Fibroblast of pulmonary artery (primary cell): ENCODE measurements around the gene MAN1A1.
A peak's percentile ranks its signal among the peaks of the same experiment; 100 is the strongest.

Experiments used
- DNase-seq: peaks from one replicate; pipeline ENCODE4 v3.0.0-alpha.2; 2010; ENCODE audit warnings: low read depth
- H3K4me3 ChIP-seq: replicated peaks from 2 replicates; pipeline ENCODE4 v1.5.1; 2011; ENCODE audit warnings: low read depth, mild to moderate bottlenecking, control low read depth, low read length, moderate library complexity
- CTCF ChIP-seq: IDR thresholded peaks from 2 replicates; pipeline ENCODE4 v1.5.1; 2011; ENCODE audit warnings: mild to moderate bottlenecking, control low read depth, low read length, inconsistent platforms; ENCODE audit errors: missing control alignments

The MAN1A1 gene

DNA sequence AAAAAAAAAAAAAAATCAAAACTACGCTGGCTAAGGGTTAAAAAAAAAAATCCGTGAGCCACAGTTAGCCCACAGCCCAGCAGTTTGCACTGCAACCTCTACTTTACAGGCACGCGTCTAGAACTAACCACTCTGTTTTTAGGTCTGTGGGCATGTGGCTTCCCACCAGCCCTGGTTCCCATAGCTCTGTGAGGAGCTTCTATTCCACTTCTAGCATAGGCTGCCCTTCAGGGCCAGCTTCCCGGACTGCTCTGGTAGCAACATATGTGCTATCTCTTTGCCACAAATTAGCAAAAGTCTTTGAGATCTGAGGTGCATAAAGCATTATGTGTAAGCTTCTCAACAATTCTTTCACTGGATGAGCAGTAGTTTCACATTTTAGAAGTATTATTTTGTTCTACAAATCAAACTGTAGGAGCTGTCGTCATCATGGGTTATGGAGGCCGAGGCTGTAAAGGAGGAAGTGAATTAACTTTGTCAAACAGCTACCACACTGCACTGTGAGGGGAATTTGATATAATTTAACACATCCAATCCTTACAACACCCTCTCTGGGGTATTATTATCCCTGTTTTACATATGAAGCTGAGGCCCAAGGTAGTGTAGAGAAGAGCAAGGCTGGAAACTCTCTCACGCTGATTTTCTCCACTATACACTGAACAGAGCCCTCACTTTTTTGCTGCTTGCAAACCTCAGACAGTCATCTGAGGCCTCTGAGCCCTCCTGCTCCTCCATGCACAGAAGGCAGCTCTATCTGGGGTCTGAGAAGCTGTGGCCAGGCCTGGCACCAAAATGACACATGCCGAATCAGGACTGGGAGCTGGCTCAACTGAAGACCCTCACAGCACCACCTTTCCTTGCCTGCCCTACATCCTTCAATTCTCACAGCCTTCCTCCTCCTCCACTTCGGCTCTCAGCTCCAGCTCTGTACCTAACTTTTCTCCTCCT lies 35.4 kb downstream of the MAN1A1 start:
- no peak overlapping the region for H3K4me3 ChIP-seq
- DNase-seq, result no peak
- no peak for TF ChIP-seq CTCF

- no peak overlapping the region for H3K4me3 ChIP-seq
- DNase-seq, result no peak
- no peak for TF ChIP-seq CTCF
Measured at GRCh38 chr6:119312875-119313338, 36.7 kb downstream of the MAN1A1 start.

- TF ChIP-seq CTCF, result no peak
- DNase-seq, result no peak
Measured at GRCh38 chr6:119312441-119312840, 37.1 kb downstream of the MAN1A1 start.

DNA sequence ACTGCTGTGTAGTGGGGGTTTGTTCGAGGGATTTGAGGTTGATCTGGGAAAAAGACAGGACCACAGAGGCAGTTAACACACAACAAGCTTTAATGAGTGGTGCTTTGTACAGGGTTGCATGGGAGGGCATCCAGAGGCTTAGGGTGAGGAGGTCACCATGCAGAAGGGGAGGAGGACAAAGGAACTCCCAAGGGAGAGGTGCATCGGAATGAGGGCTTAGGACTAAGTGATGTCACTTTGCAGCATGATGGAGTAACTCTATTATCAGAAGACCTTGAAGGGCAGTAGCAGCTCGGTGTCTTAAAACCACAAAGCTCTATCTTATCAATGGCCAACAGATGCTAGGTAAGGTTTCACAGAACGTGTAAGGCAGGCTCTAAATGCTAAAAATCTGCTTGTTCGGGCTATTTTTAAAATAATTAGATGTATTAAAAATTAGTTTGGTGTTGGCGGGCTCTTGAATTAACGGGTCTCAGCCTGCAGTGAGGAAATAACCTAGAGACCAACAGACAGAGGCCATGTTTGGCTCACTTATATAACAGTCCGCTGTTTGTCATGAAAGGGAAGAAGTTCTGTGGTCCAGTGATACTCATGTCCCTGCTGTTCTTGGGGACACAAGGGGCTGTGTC lies 37.9 kb downstream of the MAN1A1 start:
- H3K4me3 ChIP-seq, result no peak overlapping the region
- no peak for TF ChIP-seq CTCF
- no peak for DNase-seq

More at GRCh38 chr6:119312441-119312840, 37.1 kb downstream of the MAN1A1 start:
- no peak overlapping the region for H3K4me3 ChIP-seq

GRCh38 chr6:119310486-119311036 lies 39.0 kb downstream of the MAN1A1 start:
- no peak overlapping the region for H3K4me3 ChIP-seq
- peak; percentile 42 for DNase-seq
- TF ChIP-seq CTCF, result no peak

DNA sequence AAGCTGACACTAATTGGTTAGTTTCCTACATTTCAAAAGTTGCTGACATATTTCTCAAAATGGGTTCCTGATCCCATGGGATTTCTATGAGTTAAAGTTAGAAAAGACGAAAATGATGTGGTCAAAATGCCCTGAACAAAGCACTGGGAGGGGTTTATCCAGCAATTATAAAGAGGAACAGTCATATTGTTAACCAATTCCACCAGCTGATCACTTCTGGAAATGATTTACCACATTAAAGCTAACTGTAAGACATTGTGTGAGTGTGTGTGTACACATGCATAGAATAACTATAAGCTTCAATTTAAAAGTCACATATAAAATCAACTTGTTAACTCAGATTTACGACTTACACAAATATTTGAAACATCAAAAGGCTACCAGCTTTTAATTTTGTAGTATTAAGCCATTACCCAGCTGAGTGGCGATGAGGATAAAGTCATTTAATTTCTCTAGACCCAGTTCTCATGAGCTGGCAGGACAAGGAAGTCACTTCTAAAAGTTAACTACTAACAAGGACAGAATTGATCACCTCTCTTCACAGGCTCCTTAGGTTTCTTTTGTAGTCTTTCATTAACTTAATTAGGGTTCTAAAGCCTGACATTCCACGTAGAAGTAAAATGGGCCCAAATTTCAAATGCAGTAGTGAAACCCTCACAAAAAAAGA lies 40.4 kb downstream of the MAN1A1 start:
- no peak for TF ChIP-seq CTCF
- DNase-seq, result no peak
- no peak overlapping the region for H3K4me3 ChIP-seq
